Measurements from ENCODE around the gene MT1X. TPM values are rescaled to one million over a fixed set of nuclear protein-coding genes. Genes with fewer than 3 reads are reported as not detected.
A peak's percentile ranks its signal among the peaks of the same experiment; 100 is the strongest.
"Not testable (repeated sequence)": the region's sequence is repeated elsewhere in the genome, so short reads cannot be mapped to it uniquely, and the experiment has no call there.

Gene MT1X
- total RNA-seq, 1 donor: 28.8 TPM

DNA sequence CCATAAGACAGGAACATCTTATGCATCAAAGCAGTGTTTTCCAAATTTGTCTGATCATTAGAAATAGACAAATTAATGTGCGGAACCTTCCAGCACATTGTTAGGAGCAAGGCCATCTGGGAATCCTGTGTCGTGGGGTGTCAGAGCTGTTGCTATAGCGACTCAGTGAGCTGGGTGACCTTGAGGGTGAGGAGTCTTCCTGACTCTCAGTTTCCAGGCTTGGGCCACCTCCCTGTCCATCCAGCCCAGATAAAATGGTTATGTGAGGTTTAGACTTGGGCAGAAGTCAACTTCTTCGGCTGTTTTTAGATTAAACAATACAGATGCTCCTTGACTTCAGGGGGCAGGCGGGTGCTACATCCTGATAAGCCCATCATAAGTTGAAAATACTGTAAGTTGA lies 20.6 kb downstream of the MT1X start:
- no peaks in the 10 kb centered on the region for H3K4me1 ChIP-seq (ENCODE audit: insufficient read depth, low read length)
- no peak overlapping the region for H3K4me3 ChIP-seq (ENCODE audit: low read length)
- H3K9me3 ChIP-seq (ENCODE audit: low read depth, low read length): no peaks in the 10 kb centered on the region
- H3K27me3 ChIP-seq (ENCODE audit: insufficient read depth, low read length): no peaks in the 10 kb centered on the region

DNA sequence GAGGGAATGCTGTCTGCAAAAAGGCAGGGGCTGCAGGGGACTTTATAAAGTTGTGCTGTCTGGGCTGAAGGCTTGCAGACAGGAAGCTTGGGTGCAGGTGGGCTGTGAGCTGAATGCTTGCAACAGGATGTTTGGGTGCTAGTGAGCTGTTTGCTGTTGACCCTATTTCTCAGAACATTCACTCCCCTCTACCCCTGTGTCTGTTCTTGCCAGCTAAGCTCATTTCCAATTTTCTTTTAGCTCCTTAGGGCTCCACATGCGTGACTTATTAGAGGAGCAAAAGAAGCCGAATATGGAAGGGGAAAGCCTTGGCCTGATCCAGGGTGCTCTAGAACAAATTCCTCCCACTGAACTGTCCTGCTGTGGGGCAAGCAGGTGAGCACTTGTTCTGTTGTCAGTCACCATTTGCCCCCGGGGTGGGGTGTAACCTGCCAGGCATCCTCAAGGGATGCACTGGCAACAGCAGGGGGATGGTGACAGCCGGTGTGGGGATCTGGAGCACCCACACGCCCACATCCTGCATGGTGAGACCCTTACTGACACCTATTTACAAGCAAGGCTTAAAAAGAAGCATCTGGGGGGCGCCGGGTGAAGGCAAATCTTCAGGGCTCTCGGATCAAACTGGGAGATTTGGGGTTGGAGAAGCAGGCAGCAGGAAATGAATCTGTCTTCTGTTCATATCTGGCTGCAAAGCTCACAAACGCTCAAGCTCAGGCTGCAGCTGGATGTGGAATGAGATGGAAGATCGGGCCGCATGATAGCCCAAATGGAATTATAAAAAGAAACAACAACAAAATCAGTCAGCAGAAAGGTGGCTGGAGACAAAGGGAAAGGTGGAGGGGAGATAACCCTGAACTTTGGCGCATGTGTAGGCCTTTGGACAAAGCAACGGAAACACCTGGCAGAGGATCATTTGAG lies 26.5 kb downstream of the MT1X start:
- Histone ChIP-seq H3K4me1 (ENCODE audit: insufficient read depth, low read length) (no peaks in the 10 kb centered on the region), H3K9me3 (ENCODE audit: low read depth, low read length) (no peaks in the 10 kb centered on the region), H3K27me3 (ENCODE audit: insufficient read depth, low read length) (no peaks in the 10 kb centered on the region), H3K4me3 (ENCODE audit: low read length) (peak overlapping the region; percentile 15)

GRCh38 chr16:56709443-56710040 lies 27.3 kb downstream of the MT1X start:
- Histone ChIP-seq H3K4me1 (ENCODE audit: insufficient read depth, low read length) (no peaks in the 10 kb centered on the region), H3K27me3 (ENCODE audit: insufficient read depth, low read length) (no peaks in the 10 kb centered on the region), H3K4me3 (ENCODE audit: low read length) (no peak overlapping the region), H3K9me3 (ENCODE audit: low read depth, low read length) (no peaks in the 10 kb centered on the region)

DNA sequence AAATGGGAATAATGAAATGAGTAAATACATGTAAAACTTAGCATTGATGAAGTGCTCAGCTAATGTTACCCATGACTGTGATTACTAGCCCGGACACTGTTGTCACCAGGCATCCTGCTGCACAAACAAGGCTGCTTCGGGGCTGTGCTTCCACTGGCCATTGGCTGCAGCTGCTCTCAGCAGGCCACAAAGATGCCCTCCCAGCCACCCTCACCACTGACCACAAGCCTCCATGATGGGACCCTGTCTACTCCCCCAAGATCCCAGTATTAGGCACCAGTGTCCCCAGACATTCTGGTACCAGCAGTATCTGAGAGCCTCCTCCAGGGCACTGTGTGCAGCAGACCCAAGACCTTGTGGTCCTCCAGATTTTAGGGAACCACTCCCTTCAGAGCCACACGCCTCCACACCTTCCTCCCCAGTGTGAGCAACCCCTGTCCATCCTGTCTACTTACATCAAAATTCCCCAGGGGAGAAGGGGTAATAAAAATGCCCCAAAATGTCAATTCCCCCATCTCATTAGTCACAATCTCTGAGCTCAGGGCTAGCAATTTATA lies 28.0 kb downstream of the MT1X start:
- Histone ChIP-seq H3K4me1 (ENCODE audit: insufficient read depth, low read length) (no peaks in the 10 kb centered on the region), H3K9me3 (ENCODE audit: low read depth, low read length) (no peaks in the 10 kb centered on the region), H3K4me3 (ENCODE audit: low read length) (no peak overlapping the region), H3K27me3 (ENCODE audit: insufficient read depth, low read length) (no peaks in the 10 kb centered on the region)

DNA sequence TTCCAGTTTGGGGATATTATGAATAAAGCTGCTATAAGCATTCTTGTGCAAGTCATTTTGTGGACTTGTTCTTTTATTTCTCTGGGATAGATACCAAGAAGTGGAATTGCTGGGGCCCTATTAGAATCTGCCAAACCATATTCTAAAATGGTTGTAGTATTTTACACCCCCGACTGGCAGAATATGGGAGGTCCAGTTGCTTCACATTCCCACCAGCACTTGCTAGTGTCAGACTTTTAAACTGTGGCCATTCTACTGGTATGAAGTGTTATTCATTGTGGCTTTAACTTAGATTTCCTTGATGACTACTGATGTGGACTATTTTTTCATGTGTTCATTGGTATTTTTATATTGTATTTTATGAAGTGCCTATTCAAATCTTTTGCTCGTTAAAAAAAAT lies 29.6 kb downstream of the MT1X start:
- no peaks in the 10 kb centered on the region for H3K27me3 ChIP-seq (ENCODE audit: insufficient read depth, low read length)
- no peaks in the 10 kb centered on the region for H3K9me3 ChIP-seq (ENCODE audit: low read depth, low read length)
- H3K4me1 ChIP-seq (ENCODE audit: insufficient read depth, low read length): no peaks in the 10 kb centered on the region
- H3K4me3 ChIP-seq (ENCODE audit: low read length): no peak overlapping the region

- Histone ChIP-seq H3K4me3 (ENCODE audit: low read length) (no peak overlapping the region), H3K9me3 (ENCODE audit: low read depth, low read length) (no peaks in the 10 kb centered on the region), H3K4me1 (ENCODE audit: insufficient read depth, low read length) (no peaks in the 10 kb centered on the region), H3K27me3 (ENCODE audit: insufficient read depth, low read length) (no peaks in the 10 kb centered on the region)
Observed at GRCh38 chr16:56713794-56714193, 31.5 kb downstream of the MT1X start.

GRCh38 chr16:56715126-56715525 lies 32.9 kb downstream of the MT1X start:
- Histone ChIP-seq H3K4me1 (ENCODE audit: insufficient read depth, low read length) (no peaks in the 10 kb centered on the region), H3K9me3 (ENCODE audit: low read depth, low read length) (no peaks in the 10 kb centered on the region), H3K4me3 (ENCODE audit: low read length) (no peak overlapping the region), H3K27me3 (ENCODE audit: insufficient read depth, low read length) (no peaks in the 10 kb centered on the region)

- Histone ChIP-seq H3K9me3 (ENCODE audit: low read depth, low read length) (no peaks in the 10 kb centered on the region), H3K4me3 (ENCODE audit: low read length) (no peak overlapping the region), H3K27me3 (ENCODE audit: insufficient read depth, low read length) (no peaks in the 10 kb centered on the region), H3K4me1 (ENCODE audit: insufficient read depth, low read length) (no peaks in the 10 kb centered on the region)
Observed at GRCh38 chr16:56716761-56717160, 34.5 kb downstream of the MT1X start.

DNA sequence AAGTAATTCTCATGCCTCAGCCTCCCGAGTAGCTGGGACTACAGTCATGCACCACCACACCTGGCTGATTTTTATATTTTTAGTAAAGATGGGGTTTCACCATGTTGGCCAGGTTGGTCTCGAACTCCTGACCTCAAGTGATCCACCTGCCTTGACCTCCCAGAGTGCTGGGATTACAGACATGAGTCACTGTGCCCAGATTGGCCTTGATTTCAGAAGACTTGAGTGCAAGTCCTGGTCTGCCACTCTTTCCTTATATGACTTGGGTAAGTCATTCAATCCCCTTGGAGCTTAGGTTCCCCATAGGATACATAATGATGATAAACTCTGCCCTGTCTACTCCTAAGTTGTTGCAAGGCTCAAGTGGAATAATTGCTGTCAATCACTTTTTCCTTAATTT lies 35.3 kb downstream of the MT1X start:
- not testable (repeated sequence) for H3K27me3 ChIP-seq (ENCODE audit: insufficient read depth, low read length); H3K9me3 ChIP-seq (ENCODE audit: low read depth, low read length); H3K4me1 ChIP-seq (ENCODE audit: insufficient read depth, low read length); H3K4me3 ChIP-seq (ENCODE audit: low read length)

DNA sequence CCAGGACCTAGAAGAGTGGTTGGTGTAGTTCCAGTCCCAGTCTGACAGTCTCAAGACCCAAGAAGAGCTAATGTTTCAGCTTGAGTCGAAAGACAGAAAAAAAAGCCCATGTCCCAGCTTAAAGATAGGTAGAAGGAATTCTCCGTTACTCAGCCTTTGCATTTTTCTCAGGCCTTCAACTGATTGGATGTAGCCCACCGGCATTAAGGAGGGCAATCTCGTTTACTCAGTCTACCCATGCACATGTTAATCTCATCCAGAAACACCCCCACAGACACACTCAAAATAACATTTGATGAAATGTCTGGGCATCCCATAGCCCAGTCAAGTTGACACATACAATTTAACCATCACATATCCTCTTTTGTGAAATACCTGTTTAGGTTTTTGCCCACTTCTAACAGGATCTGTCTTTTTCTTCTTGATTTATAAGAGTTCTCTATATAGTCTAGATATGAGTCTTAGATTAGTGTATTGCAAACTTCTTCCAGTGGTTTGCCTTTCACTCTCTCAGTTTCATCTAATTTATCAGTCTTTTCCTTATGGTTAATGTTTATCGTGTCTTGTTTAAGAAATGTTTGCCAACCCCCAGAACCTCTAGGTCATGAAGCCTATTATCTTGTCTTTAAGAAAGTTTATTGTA lies 40.1 kb downstream of the MT1X start:
- Histone ChIP-seq H3K4me3 (ENCODE audit: low read length) (no peak overlapping the region), H3K9me3 (ENCODE audit: low read depth, low read length) (no peaks in the 10 kb centered on the region), H3K4me1 (ENCODE audit: insufficient read depth, low read length) (no peaks in the 10 kb centered on the region), H3K27me3 (ENCODE audit: insufficient read depth, low read length) (no peaks in the 10 kb centered on the region)

DNA sequence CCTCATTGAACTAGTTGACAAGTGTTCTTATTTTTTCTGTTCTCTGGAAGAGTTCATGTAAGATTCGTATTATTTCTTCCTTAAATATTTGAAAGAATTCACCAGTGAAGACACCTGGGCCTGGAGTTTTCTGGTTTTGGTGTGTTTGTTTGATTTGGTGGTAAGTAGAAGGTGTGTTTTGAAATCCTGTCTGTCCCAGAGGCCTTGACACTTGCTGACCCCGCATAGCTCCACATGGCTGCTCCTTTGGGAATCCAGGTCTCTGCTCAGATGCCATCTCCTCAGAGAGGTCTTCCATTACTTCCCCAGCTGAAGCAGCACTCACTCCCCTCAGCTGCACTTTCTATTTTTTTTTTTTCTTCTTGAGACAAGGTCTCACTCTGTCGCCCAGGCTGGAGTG lies 41.9 kb downstream of the MT1X start:
- Histone ChIP-seq H3K9me3 (ENCODE audit: low read depth, low read length) (no peaks in the 10 kb centered on the region), H3K4me3 (ENCODE audit: low read length) (no peak overlapping the region), H3K4me1 (ENCODE audit: insufficient read depth, low read length) (peaks cover 6% of the 10 kb centered on the region), H3K27me3 (ENCODE audit: insufficient read depth, low read length) (no peaks in the 10 kb centered on the region)

DNA sequence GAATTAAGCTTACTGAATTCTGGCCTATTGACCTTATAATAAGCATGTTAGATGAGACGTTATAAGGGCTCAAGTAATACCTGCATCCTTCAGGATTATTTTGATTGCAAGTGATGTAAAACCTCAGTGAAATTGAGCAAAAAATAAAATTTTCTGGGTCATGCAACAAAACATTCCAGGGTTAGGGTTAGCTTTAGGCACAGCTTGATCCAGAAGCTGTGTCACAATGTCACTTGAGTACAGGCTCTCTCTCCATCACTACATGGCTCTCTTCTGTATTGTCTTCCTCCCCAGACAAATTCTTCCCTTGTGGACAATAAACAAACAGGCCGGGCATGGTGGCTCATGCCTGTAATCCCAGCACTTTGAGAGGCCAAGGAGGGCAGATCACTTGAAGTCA lies 44.0 kb downstream of the MT1X start:
- Histone ChIP-seq H3K27me3 (ENCODE audit: insufficient read depth, low read length) (no peaks in the 10 kb centered on the region), H3K4me3 (ENCODE audit: low read length) (no peak overlapping the region), H3K9me3 (ENCODE audit: low read depth, low read length) (no peaks in the 10 kb centered on the region), H3K4me1 (ENCODE audit: insufficient read depth, low read length) (peaks cover 19% of the 10 kb centered on the region)

DNA sequence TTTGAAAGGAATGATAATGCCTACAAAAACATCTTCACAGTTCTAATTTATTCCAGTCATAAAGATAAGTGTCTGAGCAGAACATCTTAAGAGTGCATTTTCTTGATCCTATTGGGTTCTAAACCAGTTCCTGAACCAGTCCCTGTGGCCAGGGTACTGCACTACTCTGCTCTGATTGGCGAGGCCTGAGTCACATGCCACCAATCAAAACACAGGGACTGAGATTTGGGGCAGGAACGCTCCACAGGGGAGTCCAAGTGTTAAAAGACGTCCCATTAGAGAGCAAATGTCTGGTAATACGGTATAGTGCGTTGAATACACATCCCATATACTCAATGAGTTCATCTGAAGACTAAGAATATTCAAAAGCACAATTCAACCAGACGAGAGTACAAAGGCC lies 44.7 kb downstream of the MT1X start:
- Histone ChIP-seq H3K4me1 (ENCODE audit: insufficient read depth, low read length) (peaks cover 20% of the 10 kb centered on the region), H3K4me3 (ENCODE audit: low read length) (no peak overlapping the region), H3K27me3 (ENCODE audit: insufficient read depth, low read length) (no peaks in the 10 kb centered on the region), H3K9me3 (ENCODE audit: low read depth, low read length) (no peaks in the 10 kb centered on the region)

DNA sequence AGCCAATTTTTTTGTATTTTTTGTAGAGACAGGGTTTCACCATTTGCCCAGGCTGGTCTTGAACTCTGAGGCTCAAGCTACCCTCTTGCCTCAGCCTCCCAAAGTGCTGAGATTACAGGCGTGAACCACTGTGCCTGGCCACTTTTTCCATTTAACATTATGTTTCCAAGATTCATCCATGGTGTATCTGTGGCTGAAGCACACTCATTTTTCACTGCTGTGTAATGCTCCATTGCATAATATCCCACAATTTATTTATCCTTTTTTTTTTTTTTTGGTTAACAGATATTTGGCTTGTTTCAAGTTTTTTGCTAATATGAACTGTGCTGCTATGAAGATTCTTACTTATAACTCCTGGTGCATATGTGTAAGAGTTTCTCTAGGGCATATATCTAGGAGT lies 45.8 kb downstream of the MT1X start:
- H3K4me1 ChIP-seq (ENCODE audit: insufficient read depth, low read length): peaks cover 20% of the 10 kb centered on the region
- no peaks in the 10 kb centered on the region for H3K27me3 ChIP-seq (ENCODE audit: insufficient read depth, low read length)
- H3K9me3 ChIP-seq (ENCODE audit: low read depth, low read length): no peaks in the 10 kb centered on the region
- H3K4me3 ChIP-seq (ENCODE audit: low read length): no peak overlapping the region

- Histone ChIP-seq H3K27me3 (ENCODE audit: insufficient read depth, low read length) (no peaks in the 10 kb centered on the region), H3K4me1 (ENCODE audit: insufficient read depth, low read length) (peaks cover 20% of the 10 kb centered on the region), H3K4me3 (ENCODE audit: low read length) (peak overlapping the region; percentile 74), H3K9me3 (ENCODE audit: low read depth, low read length) (no peaks in the 10 kb centered on the region)
Observed at GRCh38 chr16:56728980-56729734, 46.9 kb downstream of the MT1X start.

Measured in mononuclear cell (primary cell).